ENCODE data around the gene CMIP. TPM values are rescaled to one million over a fixed set of nuclear protein-coding genes. Genes with fewer than 3 reads are reported as not detected.

Gene CMIP
- polyA plus RNA-seq, 1 experiment = 2.7 TPM

- ChIA-PET POLR2A (no interaction called here), CTCF (no interaction called here)
- no peaks in the 10 kb centered on the region for H3K27me3 ChIP-seq (ENCODE audit: control insufficient read depth, insufficient read depth, low read length)
- TF ChIP-seq, protein P1, sequence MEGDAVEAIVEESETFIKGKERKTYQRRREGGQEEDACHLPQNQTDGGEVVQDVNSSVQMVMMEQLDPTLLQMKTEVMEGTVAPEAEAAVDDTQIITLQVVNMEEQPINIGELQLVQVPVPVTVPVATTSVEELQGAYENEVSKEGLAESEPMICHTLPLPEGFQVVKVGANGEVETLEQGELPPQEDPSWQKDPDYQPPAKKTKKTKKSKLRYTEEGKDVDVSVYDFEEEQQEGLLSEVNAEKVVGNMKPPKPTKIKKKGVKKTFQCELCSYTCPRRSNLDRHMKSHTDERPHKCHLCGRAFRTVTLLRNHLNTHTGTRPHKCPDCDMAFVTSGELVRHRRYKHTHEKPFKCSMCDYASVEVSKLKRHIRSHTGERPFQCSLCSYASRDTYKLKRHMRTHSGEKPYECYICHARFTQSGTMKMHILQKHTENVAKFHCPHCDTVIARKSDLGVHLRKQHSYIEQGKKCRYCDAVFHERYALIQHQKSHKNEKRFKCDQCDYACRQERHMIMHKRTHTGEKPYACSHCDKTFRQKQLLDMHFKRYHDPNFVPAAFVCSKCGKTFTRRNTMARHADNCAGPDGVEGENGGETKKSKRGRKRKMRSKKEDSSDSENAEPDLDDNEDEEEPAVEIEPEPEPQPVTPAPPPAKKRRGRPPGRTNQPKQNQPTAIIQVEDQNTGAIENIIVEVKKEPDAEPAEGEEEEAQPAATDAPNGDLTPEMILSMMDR (IDR thresholded peaks at IDR 0.05; ENCODE audit: low read depth, low read length) = no peak
- H3K9me3 ChIP-seq (ENCODE audit: control insufficient read depth, insufficient read depth, low read length) = no peaks in the 10 kb centered on the region
- DNase-seq (ENCODE audit: low read depth, low spot score) = no peak
- H3K4me3 ChIP-seq (ENCODE audit: low read depth, low read length) = no peak overlapping the region
- H3K27ac ChIP-seq (ENCODE audit: low read depth, low read length) = no peak overlapping the region
Measured at GRCh38 chr16:81480606-81481206, 36.1 kb downstream of the CMIP start.

DNA sequence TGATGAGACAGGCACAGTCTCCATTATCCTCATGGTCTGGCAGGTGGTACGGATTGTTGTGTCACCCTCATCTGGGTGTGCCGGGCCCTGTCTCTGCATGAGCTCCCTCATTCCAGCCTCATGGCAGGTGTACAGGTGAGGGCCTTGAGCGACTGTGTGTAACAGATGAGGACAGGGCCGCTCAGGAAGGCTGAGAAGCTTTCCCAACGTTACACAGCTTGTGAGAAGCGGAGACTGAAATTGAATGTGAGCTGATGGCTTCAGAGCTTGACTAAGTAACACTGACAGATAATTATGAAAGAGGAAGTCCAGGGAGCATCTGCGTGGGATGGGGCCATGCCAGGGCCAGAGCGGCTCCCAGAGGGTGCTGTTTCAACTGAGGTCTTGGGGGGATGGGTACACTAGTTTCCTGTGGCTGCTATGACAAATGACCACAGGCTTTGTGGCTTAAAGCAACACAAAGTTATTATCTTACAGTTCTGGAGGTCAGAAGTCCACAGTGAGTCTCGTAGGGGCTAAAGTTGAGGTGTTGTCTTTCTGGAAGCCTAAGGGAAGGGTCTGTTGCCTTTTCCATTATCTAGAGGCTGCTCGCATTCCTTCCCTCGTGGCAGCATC is 36.7 kb downstream of the CMIP start:
- no peaks in the 10 kb centered on the region for H3K27me3 ChIP-seq (ENCODE audit: control insufficient read depth, insufficient read depth, low read length)
- H3K27ac ChIP-seq (ENCODE audit: low read depth, low read length) = no peak overlapping the region
- CTCF ChIA-PET = no interaction called here
- H3K4me3 ChIP-seq (ENCODE audit: low read depth, low read length) = no peak overlapping the region
- H3K9me3 ChIP-seq (ENCODE audit: control insufficient read depth, insufficient read depth, low read length) = no peaks in the 10 kb centered on the region
- no peak for DNase-seq (ENCODE audit: low read depth, low spot score)
- TF ChIP-seq, protein P1 (IDR thresholded peaks at IDR 0.05; ENCODE audit: low read depth, low read length) = no peak
- POLR2A ChIA-PET = no interaction called here

DNA sequence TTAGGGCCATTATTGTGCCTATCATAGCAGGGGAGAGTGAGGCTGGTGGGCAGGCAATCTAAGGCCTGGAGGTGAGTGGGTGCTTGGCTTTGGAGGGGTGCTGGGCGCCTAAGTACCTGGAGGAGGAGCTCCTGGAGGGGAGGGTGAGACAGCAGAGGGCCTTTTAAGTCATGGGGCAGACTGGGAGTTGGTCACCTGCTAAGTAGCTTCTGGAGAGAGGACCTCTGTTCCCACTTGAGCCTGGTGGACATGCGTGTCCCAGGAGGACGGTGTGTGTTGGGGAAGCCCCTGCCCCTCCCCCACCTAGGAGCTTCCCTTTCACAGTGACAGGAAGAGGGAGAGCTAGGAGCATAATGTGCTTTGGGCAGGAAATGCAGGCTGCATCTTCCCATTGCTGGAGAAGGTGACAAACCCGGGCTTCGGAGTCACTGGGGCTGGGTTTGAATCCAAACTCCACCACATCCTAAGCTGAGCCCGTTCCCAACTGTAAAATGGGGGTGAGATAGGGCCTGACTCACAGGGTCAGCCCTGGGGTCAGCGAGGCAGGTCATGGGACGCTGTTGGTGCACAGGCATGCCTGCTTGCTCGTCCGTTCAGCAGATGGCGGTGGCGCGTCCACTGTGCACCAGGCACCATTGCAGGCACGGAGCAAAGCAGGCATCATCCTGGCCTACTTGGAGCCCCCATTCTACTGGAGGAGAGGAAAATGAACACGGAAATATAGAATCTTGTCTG is 37.9 kb downstream of the CMIP start:
- ChIA-PET CTCF (no interaction called here), POLR2A (no interaction called here)
- no peak overlapping the region for H3K27ac ChIP-seq (ENCODE audit: low read depth, low read length)
- TF ChIP-seq, protein P1 (IDR thresholded peaks at IDR 0.05; ENCODE audit: low read depth, low read length) = no peak
- DNase-seq (ENCODE audit: low read depth, low spot score) = no peak
- H3K4me3 ChIP-seq (ENCODE audit: low read depth, low read length) = no peak overlapping the region
- peaks cover 3% of the 10 kb centered on the region; the same call in 1 of the 2 replicates for H3K9me3 ChIP-seq (ENCODE audit: control insufficient read depth, insufficient read depth, low read length)
- no peaks in the 10 kb centered on the region for H3K27me3 ChIP-seq (ENCODE audit: control insufficient read depth, insufficient read depth, low read length)

- POLR2A ChIA-PET = no interaction called here
- H3K27ac ChIP-seq (ENCODE audit: low read depth, low read length) = no peak overlapping the region
- peaks cover 3% of the 10 kb centered on the region; the same call in 1 of the 2 replicates for H3K9me3 ChIP-seq (ENCODE audit: control insufficient read depth, insufficient read depth, low read length)
- TF ChIP-seq, protein P1 (IDR thresholded peaks at IDR 0.05; ENCODE audit: low read depth, low read length) = no peak
- H3K27me3 ChIP-seq (ENCODE audit: control insufficient read depth, insufficient read depth, low read length) = no peaks in the 10 kb centered on the region
- CTCF ChIA-PET = interaction anchor here (0.6 to 1.1 kb wide), 2 partner anchors 33 to 243 kb away, joined by 3 read pairs; no protein-coding TSS in a partner anchor
- no peak overlapping the region for H3K4me3 ChIP-seq (ENCODE audit: low read depth, low read length)
- no peak for DNase-seq (ENCODE audit: low read depth, low spot score)
Measured at GRCh38 chr16:81483064-81483969, 38.7 kb downstream of the CMIP start.
